ENCODE data around the gene SDS.

DNA sequence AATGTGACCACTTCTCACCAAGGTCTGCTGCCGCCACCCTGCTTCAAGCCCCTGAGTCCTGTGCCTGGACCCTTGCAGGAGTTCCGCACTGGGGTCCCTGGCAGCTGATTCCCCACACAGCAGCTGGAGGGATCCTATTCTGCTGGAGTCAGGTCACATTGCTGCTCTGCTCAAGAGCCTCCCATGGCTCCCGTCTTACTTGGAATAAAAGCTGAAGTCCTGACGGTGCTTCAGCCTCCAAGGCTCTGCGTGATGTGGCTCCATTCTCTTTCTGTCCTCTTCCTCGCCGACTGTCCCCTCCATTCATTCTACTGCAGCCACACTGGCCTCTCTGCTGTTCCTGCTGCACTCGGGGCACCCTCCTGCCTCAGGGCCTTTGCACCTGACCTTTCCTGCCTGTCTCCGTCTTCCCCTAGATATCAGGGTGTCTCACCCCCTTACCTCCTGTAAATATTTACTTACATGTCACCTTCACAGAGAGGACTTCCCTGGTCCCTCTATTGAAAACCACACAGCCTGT lies 10.9 kb upstream of the SDS start:
- TF ChIP-seq EZH2 (IDR thresholded peaks at IDR 0.05; ENCODE audit: borderline replicate concordance, low read depth, low read length, severe bottlenecking) (no peak), POLR2AphosphoS5 (IDR thresholded peaks at IDR 0.05; ENCODE audit: insufficient read depth, low read depth, low read length) (no peak), POLR2A (IDR thresholded peaks at IDR 0.05; ENCODE audit: low read depth, low read length) (no peak), FOS (IDR thresholded peaks at IDR 0.05; ENCODE audit: borderline replicate concordance, insufficient read depth, low read length) (no peak), JUN (IDR thresholded peaks at IDR 0.05; ENCODE audit: borderline replicate concordance, insufficient read depth, insufficient read length, low read depth) (no peak), MYC (IDR thresholded peaks at IDR 0.05; ENCODE audit: low read depth, low read length) (no peak), GATA2 (IDR thresholded peaks at IDR 0.05; ENCODE audit: insufficient read depth, insufficient read length, low read depth, low read length) (no peak)
- TF ChIP-seq, protein P1, sequence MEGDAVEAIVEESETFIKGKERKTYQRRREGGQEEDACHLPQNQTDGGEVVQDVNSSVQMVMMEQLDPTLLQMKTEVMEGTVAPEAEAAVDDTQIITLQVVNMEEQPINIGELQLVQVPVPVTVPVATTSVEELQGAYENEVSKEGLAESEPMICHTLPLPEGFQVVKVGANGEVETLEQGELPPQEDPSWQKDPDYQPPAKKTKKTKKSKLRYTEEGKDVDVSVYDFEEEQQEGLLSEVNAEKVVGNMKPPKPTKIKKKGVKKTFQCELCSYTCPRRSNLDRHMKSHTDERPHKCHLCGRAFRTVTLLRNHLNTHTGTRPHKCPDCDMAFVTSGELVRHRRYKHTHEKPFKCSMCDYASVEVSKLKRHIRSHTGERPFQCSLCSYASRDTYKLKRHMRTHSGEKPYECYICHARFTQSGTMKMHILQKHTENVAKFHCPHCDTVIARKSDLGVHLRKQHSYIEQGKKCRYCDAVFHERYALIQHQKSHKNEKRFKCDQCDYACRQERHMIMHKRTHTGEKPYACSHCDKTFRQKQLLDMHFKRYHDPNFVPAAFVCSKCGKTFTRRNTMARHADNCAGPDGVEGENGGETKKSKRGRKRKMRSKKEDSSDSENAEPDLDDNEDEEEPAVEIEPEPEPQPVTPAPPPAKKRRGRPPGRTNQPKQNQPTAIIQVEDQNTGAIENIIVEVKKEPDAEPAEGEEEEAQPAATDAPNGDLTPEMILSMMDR (IDR thresholded peaks at IDR 0.05; ENCODE audit: extremely low read depth in 1 of 2, insufficient read depth in 1 of 2, low read depth in 1 of 2, low read length in 2 of 2) = no peak
- TF ChIP-seq, protein P2, sequence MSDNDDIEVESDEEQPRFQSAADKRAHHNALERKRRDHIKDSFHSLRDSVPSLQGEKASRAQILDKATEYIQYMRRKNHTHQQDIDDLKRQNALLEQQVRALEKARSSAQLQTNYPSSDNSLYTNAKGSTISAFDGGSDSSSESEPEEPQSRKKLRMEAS (IDR thresholded peaks at IDR 0.05; ENCODE audit: insufficient read depth, insufficient read length) = no peak
